Measurements from ENCODE around the gene HGS.
A peak's percentile ranks its signal among the peaks of the same experiment; 100 is the strongest.

Gene HGS

DNA sequence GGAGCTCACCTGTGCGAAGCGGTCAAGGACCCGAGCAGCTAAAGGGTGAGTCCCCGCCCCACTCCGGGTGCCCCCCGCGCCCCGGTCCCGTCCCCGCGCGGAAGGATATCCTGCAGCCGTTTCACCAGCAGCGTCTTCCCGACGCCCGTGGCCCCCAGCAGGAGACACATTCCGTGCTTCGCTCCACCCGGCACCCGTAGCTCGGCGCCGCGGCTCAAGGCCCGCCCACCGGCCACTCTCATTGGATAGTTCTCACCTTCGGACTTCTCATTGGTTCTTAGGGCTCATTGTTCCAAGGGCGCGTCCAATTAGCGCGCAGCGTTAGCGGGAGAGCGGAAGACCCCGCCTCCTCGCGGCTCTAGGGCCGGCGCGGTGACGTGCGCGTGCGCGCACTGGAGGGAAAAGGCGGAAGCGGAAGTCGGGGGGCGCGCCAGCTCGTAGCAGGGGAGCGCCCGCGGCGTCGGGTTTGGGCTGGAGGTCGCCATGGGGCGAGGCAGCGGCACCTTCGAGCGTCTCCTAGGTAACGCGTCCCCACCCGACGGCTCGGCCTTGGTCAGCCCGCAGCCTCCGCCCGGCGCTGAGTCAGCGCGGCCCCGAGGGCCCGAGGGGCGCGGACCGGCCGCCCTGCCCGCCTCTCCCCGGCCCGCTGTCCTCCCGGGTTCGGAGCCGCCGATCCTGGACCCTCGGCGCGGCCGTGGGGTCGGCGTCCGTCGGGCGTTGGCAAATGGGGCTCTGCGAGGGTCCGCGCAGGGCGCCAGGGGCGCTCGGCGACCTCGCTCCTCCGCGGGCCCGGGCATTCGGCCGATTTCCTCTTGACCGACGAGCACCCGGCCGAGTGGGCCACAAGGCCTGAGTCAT lies at the start of gene HGS, which contains the start of gene ARL16:
Gene HGS, plus strand, starts transcription at position 428 of the 858 bp plus-strand sequence. Its CDS starts 56 bp downstream, at position 484.
Gene ARL16, minus strand, starts transcription at position 214 of the 858 bp plus-strand sequence. Its CDS starts 44 bp downstream, at position 170.
- peak; percentile 99 for DNase-seq

DNA sequence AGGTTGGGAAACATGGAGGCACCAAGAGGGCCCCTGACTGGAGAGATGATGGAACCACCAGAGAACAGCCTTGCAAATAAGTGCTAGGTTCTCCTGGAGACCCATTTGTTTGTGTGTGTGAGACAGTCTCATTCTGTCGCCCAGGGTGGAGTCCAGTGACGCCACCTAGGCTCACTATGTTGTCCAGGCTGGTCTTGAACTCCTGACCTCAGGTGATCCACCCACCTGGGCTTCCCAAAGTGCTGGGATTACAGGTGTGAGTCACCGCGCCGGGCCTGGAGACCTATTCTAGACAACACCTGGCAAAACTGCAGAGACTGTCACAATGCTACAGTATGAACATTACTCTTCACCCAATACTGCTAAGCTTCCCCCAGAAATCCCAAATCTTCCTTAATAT lies 48.4 kb upstream of the HGS start:
- DNase-seq = no peak

DNA sequence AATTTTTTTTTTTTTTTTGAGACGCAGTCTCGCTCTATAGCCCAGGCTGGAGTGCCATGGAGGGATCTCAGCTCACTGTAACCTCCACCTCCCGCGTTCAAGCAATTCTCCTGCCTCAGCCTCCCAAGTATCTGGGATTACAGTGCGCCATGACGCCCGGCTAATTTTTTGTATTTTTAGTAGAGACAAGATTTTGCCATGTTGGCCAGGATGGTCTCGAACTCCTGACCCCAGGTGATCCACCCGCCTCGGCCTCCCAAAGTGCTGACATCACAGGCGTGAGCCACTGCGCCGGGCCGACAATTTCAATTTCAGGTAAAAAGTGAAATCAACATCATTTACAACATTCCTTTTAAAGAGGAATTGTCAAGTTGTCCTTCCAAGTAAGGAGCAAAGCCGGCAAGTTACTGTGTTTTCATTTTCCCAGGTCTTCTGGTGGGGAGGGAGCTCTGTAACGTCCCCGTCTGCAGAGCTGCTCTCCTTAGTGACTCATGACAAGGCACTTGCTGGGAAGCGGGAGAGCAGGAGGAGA lies 47.8 kb upstream of the HGS start:
- no peak for DNase-seq

DNA sequence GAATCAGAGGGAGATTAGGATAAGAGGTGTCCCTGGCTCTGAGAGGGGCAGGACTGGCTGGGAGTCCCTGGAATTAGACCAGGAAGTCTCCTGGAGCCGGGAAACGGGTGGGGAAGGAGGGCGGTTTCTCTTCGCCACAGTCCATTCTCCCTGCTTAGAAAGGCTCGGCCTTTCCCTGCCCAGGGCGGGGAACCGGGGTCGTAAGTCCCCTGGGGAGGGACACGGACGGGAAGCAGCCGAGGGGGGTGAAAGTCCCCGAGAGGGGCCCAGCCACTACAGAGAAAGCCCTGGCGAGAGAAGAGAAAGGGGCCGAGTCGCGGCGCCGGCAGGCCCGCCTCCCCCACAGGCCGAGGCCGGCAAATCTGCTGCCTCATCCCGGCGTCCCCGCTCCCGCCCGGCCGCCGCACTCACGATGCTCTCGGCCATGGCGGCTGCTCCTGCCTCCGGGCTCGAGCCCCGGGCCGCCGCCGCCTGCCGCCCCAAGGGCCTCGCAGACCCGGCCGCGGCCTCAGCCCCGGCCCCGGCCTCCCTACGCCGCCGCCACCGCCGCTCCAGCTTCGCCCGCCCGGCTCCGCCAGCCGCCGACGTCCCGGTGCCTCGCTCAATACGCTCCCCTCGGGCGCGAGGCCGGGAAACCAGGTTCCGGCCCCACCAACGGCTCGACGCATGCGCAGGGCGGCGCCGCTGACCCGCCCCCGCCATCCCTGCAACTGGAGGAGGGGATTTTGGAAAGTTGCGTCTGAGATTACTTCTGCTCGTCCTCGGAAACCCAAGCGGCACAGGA lies 47.1 kb upstream of the HGS start, which contains the start of the genes NPLOC4 and TSPAN10:
Gene NPLOC4, minus strand, starts transcription at position 608 of the 784 bp plus-strand sequence. Its CDS starts 182 bp downstream, at position 426.
Gene TSPAN10, plus strand, starts transcription at position 692 of the 784 bp plus-strand sequence. CDS start 5,217 bp downstream, outside the sequence.
- peak; percentile 96 for DNase-seq

DNA sequence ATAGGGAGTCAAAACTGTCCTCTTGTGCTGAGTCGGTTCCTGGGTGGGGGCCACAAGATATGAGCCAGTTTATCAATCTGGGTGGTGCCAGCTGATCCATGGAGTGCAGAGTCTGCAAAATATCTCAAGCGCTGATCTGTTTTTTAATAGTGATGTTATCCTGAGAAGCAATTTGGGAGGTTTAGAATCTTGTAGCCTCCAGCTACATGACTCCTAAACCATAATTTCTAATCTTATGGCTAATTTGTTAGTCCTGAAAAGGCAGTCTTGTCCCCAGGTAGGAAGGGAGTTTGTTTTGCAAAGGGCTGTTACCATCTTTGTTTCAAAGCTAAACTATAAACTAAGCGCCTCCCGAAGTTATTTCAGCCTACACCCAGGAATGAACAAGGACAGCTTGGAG lies 45.1 kb upstream of the HGS start:
- no peak for DNase-seq

DNA sequence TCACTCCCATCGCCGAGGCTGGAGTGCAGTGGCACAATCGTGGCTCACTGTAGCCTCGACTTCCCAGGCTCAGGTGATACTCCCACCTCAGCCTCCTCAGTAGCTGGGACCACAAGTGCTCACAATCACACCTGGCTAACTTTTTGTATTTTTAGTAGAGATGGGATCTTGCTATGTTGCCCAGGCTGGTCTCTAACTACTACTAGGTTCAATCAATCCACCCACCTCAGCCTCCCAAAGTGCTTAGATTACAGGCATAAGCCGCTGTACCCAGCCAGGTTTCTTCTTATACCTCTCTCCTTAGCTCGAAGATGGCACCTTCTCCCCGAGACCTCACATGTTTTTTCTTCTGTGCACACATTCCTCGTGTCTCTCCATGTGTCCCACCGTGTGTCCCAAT lies 43.8 kb upstream of the HGS start:
- no peak for DNase-seq

DNA sequence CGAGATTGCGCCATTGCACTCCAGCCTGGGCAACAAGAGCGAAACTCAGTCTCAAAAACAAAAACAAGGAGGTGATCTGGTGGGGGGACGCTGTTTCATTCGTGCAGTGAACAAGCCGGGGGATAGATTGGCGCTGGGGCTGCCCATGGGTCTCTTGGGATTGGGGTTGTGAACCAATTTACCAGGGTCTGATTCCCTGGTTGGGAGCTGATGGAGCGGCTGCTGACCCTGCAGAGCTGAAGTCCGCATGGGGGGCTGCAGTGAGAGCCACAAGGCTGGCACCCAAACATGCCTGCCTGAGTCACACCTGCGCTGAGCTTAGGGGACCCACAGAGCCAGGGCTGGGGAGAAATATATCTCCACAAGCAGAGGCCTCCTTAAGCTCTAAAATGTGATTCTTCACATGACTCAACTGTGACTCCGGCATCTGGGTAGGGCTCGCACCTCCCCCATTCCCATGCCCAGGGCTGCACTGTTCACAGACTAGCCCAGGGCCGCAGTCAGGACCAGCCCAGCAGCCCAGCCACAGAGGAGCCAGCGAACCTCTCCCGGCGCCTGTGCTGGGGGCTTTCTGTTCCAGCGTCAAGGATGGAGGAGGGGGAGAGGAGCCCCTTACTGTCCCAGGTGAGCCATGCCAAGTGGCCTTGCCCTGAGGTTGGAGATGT lies 41.9 kb upstream of the HGS start:
- DNase-seq = no peak

- DNase-seq = no peak
Measured at GRCh38 chr17:81644496-81644895, 39.3 kb upstream of the HGS start.

GRCh38 chr17:81644976-81645952 lies 38.5 kb upstream of the HGS start:
- DNase-seq = no peak

DNA sequence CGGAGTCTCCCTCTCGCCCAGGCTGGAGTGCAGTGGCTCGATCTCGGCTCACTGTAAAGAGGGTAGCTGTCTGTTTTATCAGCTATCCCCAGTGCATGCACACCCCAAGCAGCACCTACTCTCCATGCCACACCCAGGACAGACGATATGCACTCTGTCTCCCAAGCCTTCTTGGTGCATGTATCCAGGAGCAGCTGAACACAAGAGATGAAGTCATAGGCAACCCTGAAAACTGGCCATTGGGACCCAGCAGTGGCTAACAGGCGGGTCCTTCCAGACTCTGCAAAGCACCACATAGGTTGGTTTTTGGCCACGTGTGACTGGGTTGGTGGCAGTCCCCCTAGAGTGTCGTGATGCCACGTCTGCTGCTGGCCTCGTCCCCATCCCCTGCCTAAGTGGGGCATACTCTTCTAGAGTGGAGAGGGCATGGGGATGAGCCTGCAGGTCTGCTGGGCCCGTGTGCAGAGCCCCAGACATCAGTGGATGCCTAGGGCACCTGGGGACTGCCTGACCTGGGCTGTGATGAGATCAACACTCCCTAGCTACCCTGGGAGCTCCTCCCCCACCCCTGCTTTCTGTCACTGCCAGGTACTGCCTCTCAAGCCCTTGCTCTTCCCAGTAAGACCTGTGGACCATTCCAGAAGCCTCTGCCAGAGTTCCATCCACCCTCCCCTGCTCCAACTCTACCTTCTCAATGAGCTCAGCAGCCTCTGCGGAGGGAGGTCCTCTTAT lies 36.8 kb upstream of the HGS start:
- no peak for DNase-seq

DNA sequence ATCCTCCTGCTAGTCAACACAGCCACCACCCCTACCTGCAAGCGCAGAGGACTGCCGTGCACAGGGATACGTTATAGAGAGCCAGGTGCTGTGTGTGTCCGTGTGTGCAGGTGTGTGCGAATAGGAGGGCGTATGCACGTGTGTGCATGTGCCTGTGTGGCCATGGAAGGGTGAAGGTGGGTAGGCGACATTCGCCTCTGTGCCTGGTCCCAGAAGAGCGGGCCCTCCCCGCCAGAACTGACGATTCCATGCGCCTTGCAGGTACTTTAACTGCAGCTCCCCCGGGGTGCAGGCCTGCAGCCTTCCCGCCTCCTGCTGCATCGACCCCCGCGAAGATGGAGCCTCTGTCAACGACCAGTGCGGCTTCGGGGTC lies 36.2 kb upstream of the HGS start:
- DNase-seq = no peak

DNA sequence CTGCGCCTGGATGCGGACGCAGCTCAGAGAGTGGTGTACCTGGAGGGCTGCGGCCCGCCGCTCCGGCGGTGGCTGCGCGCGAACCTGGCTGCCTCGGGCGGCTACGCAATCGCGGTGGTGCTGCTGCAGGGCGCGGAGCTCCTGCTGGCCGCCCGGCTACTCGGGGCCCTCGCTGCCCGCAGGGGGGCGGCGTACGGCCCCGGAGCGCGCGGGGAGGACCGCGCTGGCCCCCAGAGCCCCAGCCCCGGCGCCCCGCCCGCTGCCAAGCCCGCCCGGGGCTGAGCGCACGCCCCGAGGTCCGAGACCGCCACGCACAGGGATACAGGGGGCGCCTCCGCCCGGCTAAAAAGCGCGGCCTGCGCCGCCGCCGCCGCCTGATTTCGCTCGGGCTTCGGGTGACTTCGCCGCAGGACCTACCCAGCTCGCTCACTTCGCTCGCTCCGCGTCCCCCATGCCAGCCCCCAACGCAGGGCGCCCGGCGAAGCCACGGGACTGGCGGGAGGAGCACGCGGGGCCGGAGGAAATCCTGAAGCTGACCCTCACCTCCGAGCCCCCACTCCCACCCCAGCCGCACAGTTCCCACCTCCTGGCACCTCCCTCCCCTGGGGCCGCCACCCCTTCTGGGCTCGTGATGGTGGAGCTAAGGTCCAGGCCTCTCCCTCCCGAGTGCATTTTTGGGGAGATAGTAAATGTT lies 35.7 kb upstream of the HGS start:
- no peak for DNase-seq

DNA sequence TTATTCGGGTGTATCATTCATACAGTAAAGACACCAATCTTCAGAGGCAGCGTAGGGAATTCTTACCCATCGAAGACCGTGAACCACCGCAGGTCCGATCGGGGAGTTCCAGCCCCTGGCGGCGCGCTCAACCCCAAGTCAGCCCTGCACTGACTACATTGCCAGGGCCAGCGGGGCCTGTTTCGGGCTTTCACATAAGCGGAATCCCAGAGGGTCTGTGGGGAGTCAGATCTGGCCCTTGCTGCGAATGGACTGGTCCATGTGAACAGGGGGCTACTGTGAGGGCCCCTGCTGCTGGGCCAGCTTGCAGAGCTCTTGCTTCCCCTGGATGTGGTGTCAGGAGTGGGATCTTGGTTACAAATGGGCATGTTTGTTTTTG lies 35.1 kb upstream of the HGS start:
- no peak for DNase-seq

DNA sequence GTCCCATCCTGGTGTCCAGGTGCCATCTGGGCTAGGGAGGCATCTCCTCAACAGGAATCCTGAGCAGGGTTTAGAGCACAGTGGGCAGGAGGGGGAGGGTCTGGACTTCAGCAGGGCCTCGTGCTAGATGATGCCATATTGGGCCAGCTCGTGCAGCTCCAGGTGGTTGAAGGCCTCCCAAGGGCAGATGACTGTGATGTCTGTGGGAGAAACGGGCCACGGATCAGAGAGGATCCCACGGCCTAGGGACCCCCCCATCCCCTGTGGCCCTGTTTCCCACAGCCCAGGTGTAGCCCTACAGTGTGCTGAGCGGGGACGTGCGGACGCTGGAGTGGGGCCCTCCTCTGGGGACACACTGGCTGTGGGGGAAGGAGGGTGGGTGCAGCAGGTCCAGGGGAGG lies 32.9 kb upstream of the HGS start:
- no peak for DNase-seq

DNA sequence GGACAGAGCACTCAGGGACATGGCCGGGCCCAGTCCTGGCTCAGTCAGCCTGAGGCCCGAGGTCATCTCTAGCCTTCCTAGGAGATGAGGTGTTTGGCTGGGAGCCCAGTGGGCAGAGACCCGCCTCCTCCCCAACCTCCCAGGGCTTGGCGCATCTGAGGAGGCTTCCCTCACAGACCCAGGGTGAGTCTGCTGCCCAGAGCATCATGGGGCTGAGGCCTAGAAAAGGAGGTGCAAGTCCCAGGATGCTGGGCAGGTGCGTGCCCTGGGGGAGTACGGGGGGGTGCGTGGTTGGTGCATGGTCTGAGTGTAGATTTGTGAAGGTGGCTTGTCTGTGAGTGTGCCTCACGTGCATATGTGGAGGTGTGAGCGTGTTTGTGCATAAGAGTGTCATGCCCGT lies 32.1 kb upstream of the HGS start:
- no peak for DNase-seq

DNA sequence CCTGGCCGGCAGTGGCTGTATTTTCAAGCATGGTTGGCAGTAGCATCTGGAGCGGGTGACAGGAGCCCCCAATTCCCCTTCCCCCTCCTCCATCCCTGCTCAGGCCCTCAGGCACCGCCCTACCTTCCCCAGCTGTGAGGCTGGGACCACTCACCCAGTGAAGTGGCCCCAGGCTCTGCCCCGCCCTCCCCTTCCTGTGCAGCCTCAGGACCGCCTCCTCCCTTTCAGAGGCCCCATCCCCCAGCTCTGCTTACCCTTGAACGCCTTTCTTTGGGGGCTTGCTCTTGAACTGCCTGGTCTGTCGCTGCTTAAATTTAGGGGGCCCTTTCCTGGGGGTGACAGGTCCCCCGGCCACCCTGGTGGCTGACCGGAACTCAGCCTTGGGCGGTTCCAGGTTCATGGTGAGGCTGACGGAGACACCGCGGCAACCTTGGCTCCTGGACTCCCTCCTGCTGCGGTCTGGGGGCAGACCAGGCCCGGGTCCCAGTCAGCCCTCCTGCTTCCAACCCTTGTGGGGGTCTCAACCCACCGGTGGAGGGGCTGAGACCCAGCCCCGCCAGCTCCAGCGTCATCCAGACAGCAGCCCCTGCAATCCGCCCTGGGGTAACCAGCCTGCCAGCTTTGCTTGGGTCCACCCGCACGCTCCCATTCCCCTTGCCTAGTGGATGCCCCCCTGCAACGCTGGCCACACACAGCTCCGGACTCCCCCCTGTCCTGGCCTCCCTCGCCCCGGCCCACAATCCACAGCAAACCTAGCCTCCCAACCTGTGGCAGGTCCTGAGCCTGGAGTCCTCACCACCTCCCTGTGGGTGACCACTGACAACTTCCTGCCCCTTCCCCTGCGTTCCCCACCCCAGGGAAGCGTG lies 30.7 kb upstream of the HGS start:
- DNase-seq = no peak

DNA sequence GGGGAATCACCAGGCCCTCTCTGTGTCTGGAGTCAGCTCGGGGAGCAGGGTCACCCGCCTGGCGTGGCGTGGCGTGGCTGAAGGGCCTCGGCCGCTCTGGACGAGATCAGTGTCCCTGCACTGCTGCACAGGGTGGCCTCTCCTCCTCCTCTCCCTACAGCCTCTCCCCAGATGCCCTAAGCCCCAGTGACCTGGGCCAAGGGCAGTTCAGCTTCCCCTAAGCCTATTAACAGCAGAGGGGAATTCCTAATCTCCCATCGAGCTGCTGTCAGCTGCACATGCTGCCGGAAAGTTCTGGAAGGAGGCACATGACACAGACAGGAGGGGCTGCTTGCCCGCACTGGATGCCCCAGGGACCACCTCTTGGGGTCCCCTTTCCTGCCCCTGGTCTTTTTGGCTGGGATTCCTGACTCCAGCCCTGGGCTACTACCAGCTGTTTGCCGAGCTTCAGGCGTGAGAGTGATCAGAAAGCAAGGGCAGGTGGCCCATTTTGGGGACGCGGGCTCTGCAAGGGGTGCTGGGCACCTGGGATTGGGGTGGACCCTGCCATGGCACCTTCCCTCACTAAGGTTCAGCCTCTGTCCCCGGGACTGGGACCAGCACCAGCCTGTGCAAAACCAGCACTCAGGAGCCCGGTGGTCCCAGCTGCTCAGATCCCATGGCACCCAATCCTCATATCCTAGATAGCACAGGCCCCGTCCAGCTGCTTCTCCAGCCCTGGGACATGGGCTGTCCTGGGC lies 28.3 kb upstream of the HGS start:
- DNase-seq = no peak

DNA sequence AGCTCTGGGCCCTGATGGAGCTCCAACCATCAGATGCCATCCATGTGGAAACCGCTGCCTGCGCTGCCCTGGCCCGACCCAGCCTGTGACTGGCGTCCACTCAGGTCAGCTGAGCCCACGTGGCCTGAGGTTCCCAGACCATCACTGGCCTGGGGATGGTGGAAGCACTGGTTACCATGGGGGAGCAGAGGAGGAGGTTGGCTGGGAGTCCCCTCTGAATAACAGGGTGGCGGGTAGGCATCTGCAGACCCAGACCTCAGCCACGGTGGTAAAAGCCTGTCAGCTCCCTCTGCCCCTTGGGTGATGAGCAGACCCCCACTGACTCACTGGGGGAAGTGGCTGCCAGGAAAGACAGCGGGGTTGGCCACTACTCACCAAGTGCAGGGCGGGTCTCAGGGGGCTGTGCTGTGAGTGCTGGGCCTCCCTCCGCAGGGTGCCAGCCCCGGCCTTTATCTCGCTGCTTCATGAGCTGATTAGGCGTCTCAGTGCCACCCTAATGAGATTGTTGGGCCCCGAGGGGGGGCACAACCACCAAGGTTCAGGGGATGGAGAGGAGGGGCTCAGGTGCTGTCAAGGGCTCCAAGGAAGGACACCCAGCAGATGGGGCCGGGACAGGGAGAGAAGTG lies 27.6 kb upstream of the HGS start, which contains the start of gene PDE6G:
Gene PDE6G, minus strand, starts transcription at position 425 of the 626 bp plus-strand sequence. CDS start 3,237 bp downstream, outside the sequence.
- DNase-seq = peak; percentile 21

Measured in right forelimb (tissue), 1 donor.